ENCODE data around the gene LRRK1. TPM values are rescaled to one million over a fixed set of nuclear protein-coding genes. Genes with fewer than 3 reads are reported as not detected.
"Not testable (repeated sequence)": the region's sequence is repeated elsewhere in the genome, so short reads cannot be mapped to it uniquely, and the experiment has no call there.

Gene LRRK1
- total RNA-seq, 2 experiments from 2014 or later = 0.40 to 0.45 TPM

- peaks cover 9% of the 10 kb centered on the region for H3K4me1 Mint-ChIP-seq
- no peaks in the 10 kb centered on the region for H3K9me3 Mint-ChIP-seq
- H3K4me3 Mint-ChIP-seq = no peak overlapping the region
- H3K27me3 Mint-ChIP-seq = peaks cover 11% of the 10 kb centered on the region
- ChIA-PET POLR2A (no interaction called here), CTCF (interaction anchor here (0.6 to 2.3 kb wide), 4 partner anchors 10 to 166 kb away, joined by 3 to 5 read pairs (median 5); no protein-coding TSS in a partner anchor)
- no peak for DNase-seq
- H3K27ac Mint-ChIP-seq = no peak overlapping the region
- H3K36me3 Mint-ChIP-seq (ENCODE audit: low read depth) = no peaks in the 10 kb centered on the region
These were observed 173.2 kb downstream of the LRRK1 start for GRCh38 chr15:101092156-101092866.

DNA sequence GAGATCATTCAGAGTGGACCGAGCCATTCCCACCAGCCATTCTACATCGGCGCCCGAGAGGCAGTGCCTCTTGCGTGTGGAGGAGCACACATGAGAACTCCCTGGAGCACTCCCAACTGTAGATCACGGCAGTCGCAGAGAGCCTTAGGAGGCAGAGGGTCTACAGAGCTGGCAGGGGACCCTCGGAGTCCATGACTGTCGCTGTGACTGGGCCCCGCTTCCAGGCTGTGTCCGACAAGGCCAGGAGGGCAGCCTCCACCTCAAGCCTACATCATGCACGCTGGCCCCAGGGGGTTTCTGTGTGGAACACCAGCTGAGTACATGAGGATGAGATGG lies 173.7 kb downstream of the LRRK1 start:
- DNase-seq = no peak
- Mint-ChIP-seq H3K9me3 (no peaks in the 10 kb centered on the region), H3K27me3 (peaks cover 11% of the 10 kb centered on the region), H3K4me3 (no peak overlapping the region), H3K27ac (no peak overlapping the region), H3K36me3 (ENCODE audit: low read depth) (no peaks in the 10 kb centered on the region), H3K4me1 (peaks cover 9% of the 10 kb centered on the region)
- ChIA-PET CTCF (interaction anchor here (0.7 to 2.3 kb wide), 4 partner anchors 10 to 166 kb away, joined by 3 to 5 read pairs (median 5); no protein-coding TSS in a partner anchor), POLR2A (no interaction called here)

DNA sequence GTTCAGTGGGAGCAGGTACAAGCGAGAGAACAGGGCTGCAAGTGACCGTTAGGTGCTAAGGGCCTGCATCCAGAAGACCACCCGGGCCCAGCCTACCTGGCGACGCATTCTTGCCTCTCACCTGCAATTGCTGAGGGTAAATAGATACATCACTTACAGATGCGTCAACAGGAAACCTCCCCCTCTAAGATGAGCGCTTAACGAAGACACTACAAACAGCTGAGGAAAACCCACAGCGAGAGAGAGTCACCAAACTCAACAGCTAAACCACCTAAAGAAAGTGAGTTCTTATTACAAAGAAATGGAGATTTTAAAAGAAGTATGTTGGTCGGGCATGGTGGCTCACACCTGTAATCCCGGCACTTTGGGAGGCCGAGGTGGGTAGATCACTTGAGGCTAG lies 174.8 kb downstream of the LRRK1 start:
- Mint-ChIP-seq H3K4me3 (no peak overlapping the region), H3K4me1 (peaks cover 12% of the 10 kb centered on the region), H3K9me3 (no peaks in the 10 kb centered on the region), H3K27me3 (peaks cover 11% of the 10 kb centered on the region), H3K36me3 (ENCODE audit: low read depth) (no peaks in the 10 kb centered on the region), H3K27ac (no peak overlapping the region)
- DNase-seq = no peak
- POLR2A ChIA-PET = no interaction called here
- CTCF ChIA-PET = interaction anchor here (1.0 to 2.3 kb wide), 6 partner anchors 9 to 165 kb away, joined by 3 to 5 read pairs (median 5); no protein-coding TSS in a partner anchor

- peaks cover 11% of the 10 kb centered on the region for H3K27me3 Mint-ChIP-seq
- H3K9me3 Mint-ChIP-seq; H3K4me1 Mint-ChIP-seq; H3K27ac Mint-ChIP-seq; H3K36me3 Mint-ChIP-seq (ENCODE audit: low read depth); DNase-seq; H3K4me3 Mint-ChIP-seq; POLR2A ChIA-PET: not testable (repeated sequence)
- CTCF ChIA-PET = interaction anchor here (0.5 kb wide), 1 partner anchor 156 kb away, joined by 4 read pairs; the partner anchor contains the start of gene CHSY1
These were observed 176.7 kb downstream of the LRRK1 start for GRCh38 chr15:101095796-101096406.

GRCh38 chr15:101097111-101097510 lies 178.0 kb downstream of the LRRK1 start:
- Mint-ChIP-seq H3K4me1 (peaks cover 10% of the 10 kb centered on the region), H3K9me3 (peaks cover 3% of the 10 kb centered on the region), H3K27me3 (peaks cover 11% of the 10 kb centered on the region), H3K36me3 (ENCODE audit: low read depth) (no peaks in the 10 kb centered on the region), H3K27ac (no peak overlapping the region), H3K4me3 (no peak overlapping the region)
- ChIA-PET POLR2A (no interaction called here), CTCF (interaction anchor here (0.6 to 1.0 kb wide), 3 partner anchors 11 to 192 kb away, joined by 3 read pairs; no protein-coding TSS in a partner anchor)
- no peak for DNase-seq

GRCh38 chr15:101099183-101099582 lies 180.0 kb downstream of the LRRK1 start:
- peaks cover 3% of the 10 kb centered on the region for H3K9me3 Mint-ChIP-seq
- ChIA-PET CTCF (interaction anchor here (1.7 kb wide), 1 partner anchor 15 kb away, joined by 4 read pairs; no protein-coding TSS in a partner anchor), POLR2A (no interaction called here)
- H3K4me3 Mint-ChIP-seq = no peak overlapping the region
- H3K27me3 Mint-ChIP-seq = peaks cover 8% of the 10 kb centered on the region
- DNase-seq = no peak
- no peaks in the 10 kb centered on the region for H3K36me3 Mint-ChIP-seq (ENCODE audit: low read depth)
- no peak overlapping the region for H3K27ac Mint-ChIP-seq
- H3K4me1 Mint-ChIP-seq = peaks cover 8% of the 10 kb centered on the region

DNA sequence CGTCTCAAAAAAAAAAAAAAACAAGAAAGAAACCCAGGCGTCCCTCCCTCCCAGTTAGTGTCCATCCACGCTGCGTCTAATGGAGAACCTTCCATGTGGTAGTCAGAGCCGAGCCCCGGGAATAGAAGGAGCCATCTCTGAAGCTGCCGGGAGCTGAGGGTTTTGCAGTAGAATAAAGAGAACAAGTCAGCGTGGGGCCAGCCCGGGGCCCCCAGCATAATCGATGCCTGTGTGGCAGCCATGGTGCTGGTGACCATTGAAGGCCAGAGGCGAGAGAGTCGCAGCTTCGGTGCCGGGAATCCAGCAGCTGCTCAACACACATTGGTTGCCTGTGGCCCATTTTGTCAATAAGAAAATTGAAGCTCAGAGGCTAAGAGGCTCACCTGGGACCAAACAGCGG lies 181.0 kb downstream of the LRRK1 start:
- Mint-ChIP-seq H3K36me3 (ENCODE audit: low read depth) (no peaks in the 10 kb centered on the region), H3K4me1 (peaks cover 8% of the 10 kb centered on the region), H3K9me3 (peaks cover 3% of the 10 kb centered on the region), H3K27me3 (peaks cover 3% of the 10 kb centered on the region), H3K27ac (no peak overlapping the region), H3K4me3 (no peak overlapping the region)
- ChIA-PET CTCF (interaction anchor here (0.9 to 1.7 kb wide), 3 partner anchors 14 to 26 kb away, joined by 3 to 4 read pairs (median 3); no protein-coding TSS in a partner anchor), POLR2A (interaction anchor here (0.6 kb wide), 1 partner anchor 175 kb away, joined by 3 read pairs; no protein-coding TSS in a partner anchor)
- DNase-seq = no peak

- H3K27me3 Mint-ChIP-seq = peaks cover 3% of the 10 kb centered on the region
- DNase-seq = no peak
- POLR2A ChIA-PET = interaction anchor here (0.6 kb wide), 1 partner anchor 174 kb away, joined by 3 read pairs; no protein-coding TSS in a partner anchor
- peaks cover 8% of the 10 kb centered on the region for H3K4me1 Mint-ChIP-seq
- H3K4me3 Mint-ChIP-seq = no peak overlapping the region
- CTCF ChIA-PET = interaction anchor here (0.7 to 1.7 kb wide), 8 partner anchors 10 to 158 kb away, joined by 3 to 6 read pairs (median 3); no protein-coding TSS in a partner anchor
- no peaks in the 10 kb centered on the region for H3K36me3 Mint-ChIP-seq (ENCODE audit: low read depth)
- H3K9me3 Mint-ChIP-seq = peaks cover 3% of the 10 kb centered on the region
- H3K27ac Mint-ChIP-seq = no peak overlapping the region
These were observed 181.7 kb downstream of the LRRK1 start for GRCh38 chr15:101100593-101101442.

DNA sequence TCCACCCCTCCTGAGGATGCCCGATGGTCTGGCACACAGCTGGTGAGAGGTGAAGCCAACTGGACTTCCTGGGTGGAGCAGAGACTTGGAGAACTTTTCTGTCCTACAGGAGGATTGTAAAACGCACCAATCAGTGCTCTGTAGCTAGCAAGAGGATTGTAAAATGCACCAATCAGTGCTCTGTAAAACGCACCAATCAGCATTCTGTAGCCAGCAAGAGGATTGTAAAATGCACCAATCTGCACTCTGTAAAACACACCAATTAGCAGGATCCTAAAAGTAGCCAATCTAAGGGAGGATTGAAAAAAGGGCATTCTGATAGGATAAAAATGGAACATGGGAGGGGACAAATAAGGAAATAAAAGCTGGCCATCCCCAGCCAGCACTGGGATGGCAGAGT lies 182.5 kb downstream of the LRRK1 start:
- ChIA-PET POLR2A (no interaction called here), CTCF (interaction anchor here (1.1 to 2.0 kb wide), 6 partner anchors 9 to 157 kb away, joined by 3 to 6 read pairs (median 4); no protein-coding TSS in a partner anchor)
- no peaks in the 10 kb centered on the region for H3K36me3 Mint-ChIP-seq (ENCODE audit: low read depth)
- no peaks in the 10 kb centered on the region for H3K27me3 Mint-ChIP-seq
- H3K27ac Mint-ChIP-seq = no peak overlapping the region
- DNase-seq = no peak
- peaks cover 3% of the 10 kb centered on the region for H3K9me3 Mint-ChIP-seq
- H3K4me3 Mint-ChIP-seq = no peak overlapping the region
- peaks cover 8% of the 10 kb centered on the region for H3K4me1 Mint-ChIP-seq

DNA sequence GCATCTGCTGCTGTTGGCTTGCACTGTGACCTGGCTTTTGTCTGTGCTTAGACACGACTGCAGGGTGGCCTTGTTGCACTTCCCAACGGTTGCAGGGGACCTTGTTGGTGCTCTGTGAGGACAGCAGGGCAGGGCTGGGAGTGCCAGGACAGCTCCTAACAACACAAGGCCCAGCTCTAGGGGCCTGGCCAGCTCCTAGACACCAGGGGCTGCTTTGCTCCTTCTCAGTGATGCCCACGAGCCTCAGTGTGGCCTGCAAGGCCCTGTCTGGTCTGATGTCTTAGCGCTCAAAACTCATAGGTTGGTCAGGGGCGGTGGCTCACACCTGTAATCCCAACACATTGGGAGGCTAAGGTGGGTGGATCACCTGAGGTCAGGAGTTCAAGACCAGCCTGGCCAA lies 183.6 kb downstream of the LRRK1 start:
- Mint-ChIP-seq H3K27ac (no peak overlapping the region), H3K9me3 (peaks cover 3% of the 10 kb centered on the region), H3K27me3 (no peaks in the 10 kb centered on the region), H3K4me3 (no peak overlapping the region), H3K36me3 (ENCODE audit: low read depth) (no peaks in the 10 kb centered on the region), H3K4me1 (peaks cover 8% of the 10 kb centered on the region)
- POLR2A ChIA-PET = no interaction called here
- no peak for DNase-seq
- CTCF ChIA-PET = interaction anchor here (0.7 to 2.0 kb wide), 5 partner anchors 10 to 197 kb away, joined by 3 to 6 read pairs (median 3); no protein-coding TSS in a partner anchor

DNA sequence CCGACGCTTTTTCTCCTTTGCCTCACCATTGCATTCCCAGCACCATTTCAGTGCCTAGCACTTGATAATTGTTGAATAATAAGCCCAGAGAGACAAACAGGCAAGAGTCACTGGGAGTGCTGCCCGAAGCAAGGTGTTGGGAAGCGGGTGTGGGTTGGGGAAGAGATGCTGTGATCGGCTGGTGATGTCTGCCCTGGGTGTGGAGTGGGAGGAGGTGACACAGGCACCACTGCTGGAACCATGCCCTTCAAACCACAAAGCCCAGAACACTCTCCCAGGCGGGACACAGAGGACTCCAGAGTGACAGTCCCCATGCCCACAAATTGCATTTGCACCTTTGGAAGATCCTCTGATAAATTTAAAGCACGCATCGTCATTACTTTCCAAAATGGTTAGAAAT lies 184.4 kb downstream of the LRRK1 start:
- Mint-ChIP-seq H3K4me1 (peaks cover 8% of the 10 kb centered on the region), H3K4me3 (no peak overlapping the region), H3K9me3 (peaks cover 3% of the 10 kb centered on the region), H3K27me3 (no peaks in the 10 kb centered on the region), H3K27ac (no peak overlapping the region), H3K36me3 (ENCODE audit: low read depth) (no peaks in the 10 kb centered on the region)
- ChIA-PET CTCF (interaction anchor here (0.8 to 2.0 kb wide), 3 partner anchors 9 to 12 kb away, joined by 3 to 5 read pairs (median 3); no protein-coding TSS in a partner anchor), POLR2A (no interaction called here)
- no peak for DNase-seq

- no peaks in the 10 kb centered on the region for H3K36me3 Mint-ChIP-seq (ENCODE audit: low read depth)
- no peak overlapping the region for H3K4me3 Mint-ChIP-seq
- peaks cover 3% of the 10 kb centered on the region for H3K9me3 Mint-ChIP-seq
- H3K27me3 Mint-ChIP-seq = no peaks in the 10 kb centered on the region
- CTCF ChIA-PET = interaction anchor here (0.8 to 1.0 kb wide), 3 partner anchors 9 to 96 kb away, joined by 3 read pairs; no protein-coding TSS in a partner anchor
- H3K27ac Mint-ChIP-seq = no peak overlapping the region
- H3K4me1 Mint-ChIP-seq = peaks cover 4% of the 10 kb centered on the region
- POLR2A ChIA-PET = no interaction called here
- DNase-seq = no peak
These were observed 185.0 kb downstream of the LRRK1 start for GRCh38 chr15:101104141-101104540.
